ENCODE data around the gene NKG7.

DNA sequence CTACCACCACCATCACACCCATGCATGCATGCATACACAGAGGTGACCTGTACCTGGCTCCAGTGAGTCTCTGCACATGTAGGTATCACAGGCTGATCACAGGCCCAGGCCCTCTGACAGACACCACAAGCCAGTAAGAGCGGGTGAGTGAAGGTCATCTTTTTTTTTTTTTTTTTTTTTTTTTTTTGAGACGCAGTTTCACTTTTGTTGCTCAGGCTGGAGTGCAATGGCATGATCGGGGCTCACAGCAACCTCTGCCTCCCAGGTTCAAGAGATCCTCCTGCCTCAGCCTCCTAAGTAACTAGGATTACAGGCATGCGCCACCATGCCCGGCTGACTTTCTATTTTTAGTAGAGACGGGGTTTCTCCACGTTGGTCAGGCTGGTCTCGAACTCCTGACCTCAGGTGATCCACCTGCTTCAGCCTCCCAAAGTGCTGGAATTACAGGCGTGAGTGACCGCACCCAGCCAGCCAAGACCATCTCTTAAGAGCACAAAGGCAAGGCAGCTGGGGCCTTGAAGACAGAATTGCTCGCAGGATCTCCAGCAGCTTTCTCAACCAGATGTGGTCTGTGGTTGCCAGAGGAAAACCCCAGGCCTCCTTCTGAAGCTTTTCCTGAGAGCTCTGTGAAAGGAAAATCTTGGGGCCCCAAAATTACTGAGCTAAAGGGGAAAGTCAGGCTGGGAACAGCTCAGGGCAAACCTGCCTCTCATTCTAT is 3.2 kb upstream of the NKG7 start:
- TF ChIP-seq, protein P1, sequence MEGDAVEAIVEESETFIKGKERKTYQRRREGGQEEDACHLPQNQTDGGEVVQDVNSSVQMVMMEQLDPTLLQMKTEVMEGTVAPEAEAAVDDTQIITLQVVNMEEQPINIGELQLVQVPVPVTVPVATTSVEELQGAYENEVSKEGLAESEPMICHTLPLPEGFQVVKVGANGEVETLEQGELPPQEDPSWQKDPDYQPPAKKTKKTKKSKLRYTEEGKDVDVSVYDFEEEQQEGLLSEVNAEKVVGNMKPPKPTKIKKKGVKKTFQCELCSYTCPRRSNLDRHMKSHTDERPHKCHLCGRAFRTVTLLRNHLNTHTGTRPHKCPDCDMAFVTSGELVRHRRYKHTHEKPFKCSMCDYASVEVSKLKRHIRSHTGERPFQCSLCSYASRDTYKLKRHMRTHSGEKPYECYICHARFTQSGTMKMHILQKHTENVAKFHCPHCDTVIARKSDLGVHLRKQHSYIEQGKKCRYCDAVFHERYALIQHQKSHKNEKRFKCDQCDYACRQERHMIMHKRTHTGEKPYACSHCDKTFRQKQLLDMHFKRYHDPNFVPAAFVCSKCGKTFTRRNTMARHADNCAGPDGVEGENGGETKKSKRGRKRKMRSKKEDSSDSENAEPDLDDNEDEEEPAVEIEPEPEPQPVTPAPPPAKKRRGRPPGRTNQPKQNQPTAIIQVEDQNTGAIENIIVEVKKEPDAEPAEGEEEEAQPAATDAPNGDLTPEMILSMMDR (IDR thresholded peaks at IDR 0.05), result no peak
- TF ChIP-seq EP300 (IDR thresholded peaks at IDR 0.05), result no peak

Measured in gastroesophageal sphincter (tissue), 3 donors.